Activated CD8-positive, alpha-beta memory T cell treated with anti-CD3 and anti-CD28 coated beads, Interleukin-2, amount 50 U/mL, for 24 hours (primary cell): ENCODE results near the gene OR7A17.

ENCODE experiments used
- DNase-seq: peaks from one replicate; pipeline ENCODE4 v3.0.0-alpha.2; 2020; ENCODE audit errors: extremely low read depth

The OR7A17 gene

DNA sequence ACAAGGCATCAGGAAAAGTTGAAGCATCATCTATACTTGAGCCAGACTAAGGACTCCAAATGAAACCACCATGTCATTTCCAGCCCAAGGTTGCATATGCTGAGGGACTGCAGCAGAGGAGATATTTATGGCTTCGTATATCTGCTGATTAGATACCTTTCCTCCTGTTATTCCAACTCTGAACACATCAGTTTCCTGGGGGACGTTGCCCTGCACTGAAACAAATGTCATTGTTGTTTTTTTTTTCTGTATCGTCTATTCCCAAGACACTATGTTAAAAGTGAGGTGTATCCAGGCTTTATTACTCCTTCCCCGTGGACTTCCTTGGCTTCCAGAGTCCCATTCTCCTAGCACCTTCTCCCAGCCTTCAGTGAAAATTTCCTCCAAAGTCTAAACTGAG, at the start of gene OR7A17:
TSS of gene OR7A17 (minus strand) at position 101 of the 400 bp plus-strand sequence. CDS start 4,777 bp downstream, outside the sequence.
- no peak for DNase-seq

DNA sequence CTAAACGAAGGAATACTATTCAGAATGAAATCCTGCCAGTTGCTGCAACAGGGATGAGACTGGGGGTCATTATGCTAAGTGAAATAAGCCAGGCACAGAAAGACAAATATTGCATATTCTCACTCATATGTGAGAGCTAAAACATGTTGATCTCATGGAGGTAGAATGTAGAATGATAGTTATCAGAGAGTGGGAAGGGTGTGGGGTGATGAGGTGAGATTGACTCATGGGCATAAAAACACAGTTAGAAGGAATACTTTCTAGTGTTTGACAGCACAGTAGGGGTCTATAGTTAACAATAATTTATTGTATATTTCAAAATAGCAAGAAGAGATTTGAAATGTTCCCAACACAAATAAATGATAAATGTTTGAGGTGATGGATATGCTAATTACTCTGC, 47.6 kb upstream of the OR7A17 start:
- no peak for DNase-seq

DNA sequence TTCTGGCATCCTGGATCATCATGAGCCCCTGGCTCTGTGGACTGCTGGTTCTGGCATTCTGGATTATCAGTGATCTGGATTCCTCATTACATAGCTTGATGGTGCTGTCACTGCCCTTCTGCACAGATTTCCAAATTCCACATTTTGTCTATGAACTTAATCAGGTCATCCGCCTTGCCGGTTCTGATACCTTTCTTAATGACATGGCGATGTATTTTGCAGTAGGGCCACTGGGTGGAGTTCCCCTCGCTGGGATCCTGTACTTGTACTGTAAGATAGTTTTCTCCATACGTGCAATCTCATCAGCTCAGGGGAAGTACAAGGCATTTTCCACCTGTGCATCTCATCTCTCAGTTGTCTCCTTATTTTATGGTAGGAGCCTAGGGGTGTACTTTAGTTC, 30.9 kb upstream of the OR7A17 start:
- no peak for DNase-seq

DNA sequence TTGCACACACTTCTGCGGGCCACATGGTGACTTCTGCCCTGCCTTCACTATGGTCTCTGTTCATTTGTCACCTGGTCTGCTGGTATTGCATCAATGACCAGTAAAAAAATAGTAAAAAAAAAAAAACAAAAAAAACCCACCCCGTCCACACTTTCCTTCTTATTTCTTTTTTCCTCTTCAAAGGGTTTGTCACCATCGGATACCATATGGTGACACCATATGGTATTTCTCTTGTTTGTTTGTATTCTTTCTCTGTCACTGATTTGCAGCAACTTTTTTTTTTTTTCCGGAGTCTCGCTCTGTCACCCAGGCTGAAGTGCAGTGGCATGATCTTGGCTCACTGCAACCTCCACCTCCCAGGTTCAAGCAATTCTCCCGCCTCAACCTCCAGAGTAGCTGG, 29.2 kb upstream of the OR7A17 start:
- DNase-seq = no peak

DNA sequence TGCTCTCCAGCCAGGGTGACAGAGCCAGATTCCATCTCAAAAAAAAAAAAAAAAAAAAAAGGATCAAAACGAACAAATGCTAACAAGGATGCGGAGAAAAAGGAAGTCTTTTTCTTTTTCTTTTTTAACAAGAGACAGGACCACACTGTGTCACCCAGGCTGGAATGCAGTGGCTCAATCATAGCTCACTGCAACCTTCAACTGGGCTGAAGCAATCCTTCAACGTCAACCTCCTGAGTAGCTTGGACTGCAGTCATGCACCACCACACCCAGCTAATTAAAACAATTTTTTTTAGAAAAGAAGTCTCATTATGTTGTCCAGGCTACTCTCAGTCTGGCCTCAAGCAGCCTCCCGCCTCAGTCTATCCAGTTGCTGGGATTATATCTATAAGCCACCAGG, 20.8 kb upstream of the OR7A17 start:
- DNase-seq = no peak

DNA sequence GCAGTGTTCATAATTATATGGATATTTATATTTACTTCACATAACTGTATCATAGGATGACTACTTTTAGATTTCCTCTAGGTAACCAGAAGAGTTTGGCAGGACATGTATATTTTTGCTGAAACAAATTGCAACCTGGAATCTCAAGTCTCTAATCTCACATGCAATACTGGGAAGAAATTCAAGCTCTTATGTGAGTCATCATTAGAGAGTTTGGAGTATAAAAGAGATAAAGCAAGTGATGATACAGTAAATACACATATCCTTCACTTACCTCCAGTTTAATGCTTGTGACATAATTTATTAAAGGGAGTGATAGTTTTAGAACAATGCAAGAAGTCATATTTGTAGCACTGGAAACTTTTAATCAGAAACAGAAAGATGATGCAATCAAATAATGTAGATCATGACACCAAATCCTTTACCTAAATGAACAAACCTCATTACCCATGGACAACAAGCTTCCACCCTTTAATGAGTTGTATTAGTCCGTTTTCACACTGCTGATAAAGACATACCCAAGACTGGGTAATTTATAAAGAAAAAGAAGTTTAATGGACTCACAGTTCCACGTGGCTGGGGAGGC, 15.8 kb upstream of the OR7A17 start:
- no peak for DNase-seq

DNA sequence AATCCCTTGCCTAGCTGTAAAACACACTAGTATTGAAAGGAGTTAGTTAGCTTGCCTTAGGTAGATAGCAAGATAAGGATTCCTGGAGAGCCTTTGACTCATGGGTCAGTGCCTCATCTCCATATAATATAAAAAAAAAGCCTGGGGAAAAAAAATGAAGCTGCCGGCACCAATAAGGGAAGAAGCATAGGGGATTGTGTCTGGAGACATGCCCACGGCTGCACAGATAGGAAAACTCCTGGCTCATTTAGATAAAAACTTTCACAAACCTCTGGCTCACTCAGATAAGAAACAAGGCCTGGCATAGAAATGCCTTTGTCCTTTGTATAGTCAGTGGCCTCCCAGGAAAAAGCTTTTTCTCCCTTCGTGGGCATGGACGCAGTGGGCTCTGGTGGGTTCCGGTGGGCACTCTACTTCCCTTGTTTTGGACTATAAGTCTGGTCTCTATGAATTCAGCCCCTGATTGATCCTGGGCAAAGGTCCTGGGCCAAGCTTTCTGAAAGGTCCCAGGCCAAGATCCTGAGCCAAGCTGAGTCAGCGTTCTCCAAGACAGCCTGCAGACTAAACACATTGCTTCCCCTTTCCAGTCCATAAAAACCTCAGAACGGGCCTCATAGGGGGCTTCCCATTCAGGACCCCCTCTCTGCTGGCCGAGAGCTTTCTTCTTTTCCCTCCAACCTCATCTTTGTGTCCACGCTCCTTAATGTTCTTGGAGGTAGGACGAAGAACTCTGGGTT, 4.9 kb upstream of the OR7A17 start:
- no peak for DNase-seq

DNA sequence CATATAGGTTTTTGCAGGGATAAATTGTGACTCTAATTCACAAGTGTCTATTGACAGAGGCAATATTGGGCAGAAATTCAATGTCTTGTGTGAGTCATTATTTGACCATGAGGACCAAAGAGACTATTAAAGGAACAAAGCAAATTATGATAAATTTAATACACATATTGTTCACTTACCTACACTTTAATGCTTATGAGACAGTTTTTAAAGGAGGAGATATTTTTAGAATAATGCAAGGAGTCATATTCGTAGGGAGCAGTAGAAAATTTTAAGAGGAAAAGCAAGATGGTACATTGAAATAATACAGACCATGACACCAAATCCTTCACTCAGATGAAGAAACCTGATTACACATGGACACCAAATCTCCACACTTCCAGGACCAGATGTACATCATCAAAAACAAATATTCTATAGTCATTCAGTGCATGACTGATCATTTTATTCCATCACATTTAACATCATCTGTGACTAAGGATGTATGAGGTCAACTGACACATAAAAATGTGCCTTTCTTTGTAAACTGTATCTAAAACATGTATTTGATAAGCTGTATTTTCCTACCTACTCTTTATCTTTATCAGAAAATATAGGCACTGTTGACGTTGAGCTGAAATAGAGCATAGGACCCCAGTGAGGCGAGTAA, 4.2 kb upstream of the OR7A17 start:
- DNase-seq = no peak

DNA sequence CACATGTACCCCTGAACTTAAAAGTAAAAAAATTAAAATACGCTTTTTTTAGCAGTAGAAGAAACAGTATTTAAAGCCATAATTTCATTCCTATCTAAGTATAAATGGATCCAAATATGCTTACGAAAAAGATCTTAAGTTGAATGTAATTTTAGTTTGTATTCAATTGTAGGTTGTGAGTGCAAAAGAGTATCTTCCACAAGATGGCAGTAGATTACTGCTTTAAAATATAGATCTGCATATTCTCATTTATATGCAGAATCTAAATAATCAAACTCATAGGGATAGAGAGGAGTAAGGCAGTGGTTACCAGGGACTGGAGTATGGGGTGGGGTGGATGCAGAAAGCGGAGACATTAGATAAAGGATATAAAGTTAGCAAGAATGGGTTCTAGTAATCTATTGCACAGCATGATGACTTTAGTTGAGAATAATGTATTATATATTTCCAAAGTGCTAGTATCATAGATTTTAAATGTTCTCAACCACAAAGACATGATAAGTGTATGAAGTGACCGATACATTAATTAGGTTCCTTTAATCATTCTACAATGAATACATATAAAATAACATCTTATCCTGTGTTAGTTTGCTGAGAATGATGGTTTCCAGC, 14.2 kb downstream of the OR7A17 start:
- DNase-seq = no peak

DNA sequence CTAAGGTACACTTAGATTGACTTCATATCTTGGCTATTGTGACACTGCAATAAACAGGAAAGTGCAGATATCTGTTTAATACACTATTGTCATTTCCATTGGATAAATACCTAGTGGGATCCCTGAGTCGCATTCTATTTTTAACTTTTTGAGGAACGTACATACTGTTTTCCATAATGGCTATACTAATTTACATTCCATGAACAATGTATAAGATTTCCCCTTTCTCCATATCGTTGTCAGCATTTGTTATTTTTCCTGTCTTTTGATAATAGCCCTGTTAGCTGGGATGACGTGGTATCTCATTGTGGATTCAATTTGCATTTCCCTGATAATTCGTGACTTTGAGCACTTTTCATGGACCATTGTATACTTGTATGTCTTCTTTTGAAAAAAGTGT, 17.4 kb downstream of the OR7A17 start:
- DNase-seq = no peak

DNA sequence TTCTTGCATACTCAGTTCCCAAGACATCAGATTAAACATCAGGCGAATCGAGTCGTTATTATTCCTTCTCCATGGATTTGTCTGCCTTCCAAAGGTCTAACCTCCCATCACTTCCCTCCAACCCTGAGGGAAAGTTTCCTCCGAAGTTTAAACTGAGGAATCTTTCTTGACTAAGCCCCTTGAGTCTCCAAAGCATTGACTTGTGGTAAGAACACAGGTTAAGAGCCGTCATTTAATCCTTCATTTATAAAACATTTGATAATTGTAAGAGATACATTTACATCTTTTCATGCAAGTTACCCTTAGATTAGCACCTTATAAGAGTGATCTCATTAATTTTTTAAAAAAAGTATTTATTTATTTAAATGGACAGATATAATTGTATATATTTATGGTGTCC, 37.1 kb downstream of the OR7A17 start, which contains the start of gene OR7A10:
TSS of gene OR7A10 (minus strand) at position 101 of the 400 bp plus-strand sequence. CDS start 7,045 bp downstream, outside the sequence.
- no peak for DNase-seq

DNA sequence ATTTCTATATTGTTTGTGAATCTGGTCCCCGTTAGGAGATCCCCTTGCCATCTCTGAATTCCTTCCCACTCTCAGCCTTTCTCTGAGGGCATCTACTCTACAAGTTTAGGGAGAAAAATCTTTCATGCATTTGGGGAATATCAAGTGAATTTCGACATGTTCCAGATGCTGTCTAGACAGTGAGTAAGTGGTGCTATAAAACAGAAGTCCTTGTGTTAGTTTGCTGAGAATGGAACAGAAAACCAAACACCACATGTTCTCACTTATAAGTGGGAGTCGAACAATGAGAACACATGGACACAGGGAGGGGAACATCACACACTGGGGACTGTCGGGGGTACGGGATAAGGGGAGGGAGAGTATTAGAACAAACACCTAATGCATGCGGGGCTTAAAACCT, 42.4 kb downstream of the OR7A17 start:
- DNase-seq = no peak

DNA sequence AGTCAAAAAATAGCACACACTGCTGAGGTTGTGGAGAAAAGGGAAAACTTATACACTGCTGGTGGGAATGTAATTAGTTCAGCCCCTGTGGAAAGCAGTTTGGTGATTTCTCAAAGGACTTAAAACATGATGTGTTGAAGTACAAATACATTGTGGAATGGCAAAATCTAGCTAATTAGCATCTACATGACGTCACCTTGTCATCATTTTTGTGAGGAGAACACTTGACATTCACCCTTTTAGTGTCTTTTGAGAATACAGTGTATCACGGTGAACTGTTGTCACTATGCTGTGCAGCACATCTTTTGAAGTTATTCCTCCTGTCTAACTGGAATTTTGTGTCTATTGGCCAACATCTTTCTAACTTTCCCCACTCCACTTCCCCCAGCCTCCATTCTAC, 42.8 kb downstream of the OR7A17 start:
- DNase-seq = no peak

DNA sequence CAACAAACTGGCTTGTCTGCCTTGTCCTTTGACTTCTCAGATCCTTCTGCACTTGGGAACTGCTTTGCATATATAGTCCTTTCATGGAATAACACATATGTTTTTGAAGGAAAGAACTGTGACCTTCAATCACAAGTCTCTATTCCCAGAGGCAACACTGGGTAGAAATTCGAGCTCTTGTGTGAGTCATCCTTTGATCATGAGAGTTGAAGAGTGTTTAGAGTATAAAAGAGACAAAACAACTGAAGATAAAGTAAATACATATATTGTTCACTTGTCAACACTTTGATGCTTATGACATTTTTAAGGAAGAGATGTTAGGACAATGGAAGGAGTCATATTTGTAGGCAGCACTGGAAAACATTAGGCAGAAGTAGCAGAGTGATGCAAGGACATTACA, 45.7 kb downstream of the OR7A17 start:
- no peak for DNase-seq

DNA sequence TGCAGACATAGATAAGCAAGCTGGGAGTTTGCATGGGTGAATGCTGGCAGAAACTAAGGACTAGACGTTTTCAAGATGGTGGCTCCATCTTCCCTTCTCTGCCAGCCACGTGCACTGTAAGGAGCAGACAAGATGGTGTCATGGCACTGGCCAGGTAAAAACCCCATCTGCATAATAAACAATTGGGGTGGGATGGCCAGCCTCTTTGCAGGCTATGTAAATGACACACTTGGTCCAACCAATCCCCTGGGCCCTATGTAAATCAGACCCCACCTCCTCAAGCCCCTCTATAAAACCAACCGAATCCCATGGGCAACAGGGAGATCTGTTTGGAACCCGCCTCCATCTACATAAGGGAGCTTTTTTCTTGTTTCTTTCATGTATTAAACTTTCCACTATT, 48.5 kb downstream of the OR7A17 start:
- no peak for DNase-seq

DNA sequence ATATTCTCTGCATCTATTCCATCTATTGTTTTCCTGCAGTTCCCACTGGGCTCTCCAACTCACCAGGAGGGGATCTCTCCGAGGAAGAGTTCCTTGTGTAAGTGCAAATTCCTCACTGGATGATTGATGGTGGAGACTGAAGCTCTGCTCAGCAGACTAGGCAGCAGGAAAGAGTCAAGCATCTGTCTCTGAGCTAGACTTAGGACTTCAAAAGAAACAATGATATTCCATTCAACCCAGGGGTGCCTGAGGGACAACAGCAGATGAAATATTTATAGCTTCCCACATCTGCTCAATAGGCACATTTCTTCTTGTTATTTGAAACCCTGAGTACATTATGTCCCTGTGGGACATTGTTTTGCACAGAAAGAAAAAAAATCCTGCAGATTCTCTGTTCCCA, 50.9 kb downstream of the OR7A17 start, which contains the start of the genes OR7A5 and OR7C1:
TSS of gene OR7A5 (minus strand) at position 175 of the 400 bp plus-strand sequence. CDS start 6,944 bp downstream, outside the sequence.
TSS of gene OR7C1 (minus strand) at position 175 of the 400 bp plus-strand sequence. CDS start 35,049 bp downstream, outside the sequence.
- no peak for DNase-seq

DNA sequence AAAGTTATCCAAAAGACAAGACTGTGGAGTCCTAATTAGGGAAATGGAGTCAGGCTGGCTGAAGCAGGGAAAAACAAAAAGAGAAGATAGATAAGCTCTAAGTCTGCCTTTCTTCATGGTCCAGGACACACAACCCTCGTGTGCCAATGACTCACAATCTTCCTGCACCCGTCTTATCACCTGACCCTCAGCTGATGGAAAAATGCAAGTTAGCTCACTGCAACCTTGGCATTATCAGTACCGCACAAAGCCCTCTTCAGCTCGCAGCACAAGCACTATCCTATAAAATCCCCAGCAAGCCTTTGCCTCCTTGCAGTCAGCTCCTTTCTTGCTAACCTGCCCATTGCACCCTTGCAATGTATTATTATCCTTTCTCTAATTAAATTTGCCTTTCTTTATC, 55.2 kb downstream of the OR7A17 start:
- DNase-seq = no peak
